ENCODE data around the gene OTX2. TPM values are rescaled to one million over a fixed set of nuclear protein-coding genes. Genes with fewer than 3 reads are reported as not detected.

The OTX2 gene
- total RNA-seq, 3 donors from 2014 or later = not detected

DNA sequence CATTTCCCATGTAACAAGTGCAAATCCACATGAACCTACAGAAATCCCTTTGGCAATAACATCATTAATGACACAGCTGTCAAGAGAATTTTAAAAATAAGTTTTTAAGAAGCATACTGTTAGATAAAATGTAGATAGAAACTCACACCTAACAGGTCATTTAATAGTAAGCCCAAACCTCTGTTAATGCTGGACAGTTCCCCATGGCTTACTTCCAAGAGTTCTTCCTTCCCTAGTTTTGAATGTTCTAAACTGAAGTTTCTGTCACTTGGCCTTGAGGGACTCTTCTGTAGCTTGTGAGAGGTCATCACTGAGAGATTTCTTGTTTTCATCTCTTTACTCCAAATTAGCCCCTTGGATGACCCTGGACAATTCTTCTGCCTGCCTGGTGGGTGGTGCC lies 22.7 kb downstream of the OTX2 start:
- no peaks in the 10 kb centered on the region for H3K9me3 ChIP-seq
- no peak overlapping the region for H3K4me3 ChIP-seq
- no peaks in the 10 kb centered on the region for H3K36me3 ChIP-seq (ENCODE audit: low read depth)
- DNase-seq (no peak), ATAC-seq (no peak)
- no peaks in the 10 kb centered on the region for H3K4me1 ChIP-seq (ENCODE audit: low read depth)
- intact Hi-C loops (cut with DNase I, micrococcal nuclease) = no loop called here
- TF ChIP-seq, protein P1, sequence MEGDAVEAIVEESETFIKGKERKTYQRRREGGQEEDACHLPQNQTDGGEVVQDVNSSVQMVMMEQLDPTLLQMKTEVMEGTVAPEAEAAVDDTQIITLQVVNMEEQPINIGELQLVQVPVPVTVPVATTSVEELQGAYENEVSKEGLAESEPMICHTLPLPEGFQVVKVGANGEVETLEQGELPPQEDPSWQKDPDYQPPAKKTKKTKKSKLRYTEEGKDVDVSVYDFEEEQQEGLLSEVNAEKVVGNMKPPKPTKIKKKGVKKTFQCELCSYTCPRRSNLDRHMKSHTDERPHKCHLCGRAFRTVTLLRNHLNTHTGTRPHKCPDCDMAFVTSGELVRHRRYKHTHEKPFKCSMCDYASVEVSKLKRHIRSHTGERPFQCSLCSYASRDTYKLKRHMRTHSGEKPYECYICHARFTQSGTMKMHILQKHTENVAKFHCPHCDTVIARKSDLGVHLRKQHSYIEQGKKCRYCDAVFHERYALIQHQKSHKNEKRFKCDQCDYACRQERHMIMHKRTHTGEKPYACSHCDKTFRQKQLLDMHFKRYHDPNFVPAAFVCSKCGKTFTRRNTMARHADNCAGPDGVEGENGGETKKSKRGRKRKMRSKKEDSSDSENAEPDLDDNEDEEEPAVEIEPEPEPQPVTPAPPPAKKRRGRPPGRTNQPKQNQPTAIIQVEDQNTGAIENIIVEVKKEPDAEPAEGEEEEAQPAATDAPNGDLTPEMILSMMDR (IDR thresholded peaks at IDR 0.05) = no peak

DNA sequence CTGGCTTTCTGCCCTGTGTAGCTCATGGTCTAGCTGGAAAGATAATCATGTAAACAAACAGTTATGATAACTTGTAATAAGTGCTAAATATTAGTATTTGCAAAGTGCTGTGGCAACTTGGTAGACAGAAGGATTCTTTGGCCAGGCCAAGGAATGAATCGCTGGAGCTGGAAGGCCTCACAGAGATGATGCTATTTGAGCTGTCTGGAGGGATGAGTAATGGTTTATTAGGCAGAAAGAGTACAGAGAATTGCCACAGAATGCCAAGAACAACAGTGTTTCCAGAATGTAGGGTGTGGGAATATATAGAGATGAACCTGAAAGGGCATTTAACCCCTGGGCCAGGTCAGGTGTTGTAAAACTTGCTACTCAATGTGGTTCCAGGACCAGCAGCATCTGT lies 27.6 kb downstream of the OTX2 start:
- no peak overlapping the region for H3K4me3 ChIP-seq
- intact Hi-C loops (cut with DNase I, micrococcal nuclease) = no loop called here

DNA sequence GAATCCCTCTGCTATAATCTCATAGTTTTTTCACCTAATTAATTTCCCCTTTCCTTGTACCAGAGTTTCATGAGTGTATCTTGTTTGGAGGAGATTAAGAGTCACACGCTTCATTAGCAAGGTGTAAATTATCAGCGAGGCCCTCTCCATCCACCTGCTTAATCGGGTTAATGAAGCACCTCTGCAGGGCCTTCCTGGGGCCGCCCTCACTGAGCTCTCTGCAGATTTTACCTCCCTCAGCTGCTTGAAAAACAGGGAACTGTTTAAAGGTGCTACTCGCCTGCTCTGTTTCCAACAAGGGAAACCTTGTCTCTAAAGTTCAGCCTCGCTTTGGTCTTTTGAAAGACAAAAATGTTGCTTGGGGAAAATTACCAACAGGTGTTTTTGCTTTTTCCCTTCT lies 35.8 kb downstream of the OTX2 start:
- Histone ChIP-seq H3K4me1 (ENCODE audit: low read depth) (no peaks in the 10 kb centered on the region), H3K36me3 (ENCODE audit: low read depth) (no peaks in the 10 kb centered on the region), H3K4me3 (no peak overlapping the region), H3K9me3 (no peaks in the 10 kb centered on the region)
- TF ChIP-seq, protein P1 (IDR thresholded peaks at IDR 0.05) = no peak
- DNase-seq (no peak), ATAC-seq (no peak)
- intact Hi-C loops (cut with DNase I, micrococcal nuclease) = no loop called here

More for the DNA sequence above, 27.6 kb downstream of the OTX2 start:
- ATAC-seq (no peak), DNase-seq (no peak)
- no peaks in the 10 kb centered on the region for H3K36me3 ChIP-seq (ENCODE audit: low read depth)
- TF ChIP-seq, protein P1 (IDR thresholded peaks at IDR 0.05) = no peak
- no peaks in the 10 kb centered on the region for H3K4me1 ChIP-seq (ENCODE audit: low read depth)
- H3K9me3 ChIP-seq = no peaks in the 10 kb centered on the region

DNA sequence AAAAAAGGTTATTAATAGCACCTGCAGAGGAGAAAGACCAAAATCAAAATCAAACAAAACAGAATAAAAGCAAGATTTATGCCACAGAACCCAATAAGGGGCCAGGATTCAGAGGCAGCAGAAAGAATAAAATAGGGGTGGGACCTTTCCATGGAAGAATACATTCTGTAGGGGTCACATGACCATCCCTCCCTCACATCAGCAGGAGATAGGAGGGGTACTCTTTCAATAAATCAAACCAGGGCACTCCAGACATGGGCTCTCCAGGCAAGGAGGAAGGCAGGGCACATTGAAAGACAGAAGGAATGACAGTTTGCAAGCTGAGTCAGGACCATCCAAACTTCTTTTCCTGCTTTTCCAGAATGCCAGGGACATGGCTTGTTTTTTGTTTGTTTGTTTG lies 39.8 kb downstream of the OTX2 start:
- no peaks in the 10 kb centered on the region for H3K4me1 ChIP-seq (ENCODE audit: low read depth)
- ATAC-seq (no peak), DNase-seq (no peak)
- no peak overlapping the region for H3K4me3 ChIP-seq
- TF ChIP-seq, protein P1 (IDR thresholded peaks at IDR 0.05) = no peak
- H3K36me3 ChIP-seq (ENCODE audit: low read depth) = no peaks in the 10 kb centered on the region
- H3K9me3 ChIP-seq = no peaks in the 10 kb centered on the region
- intact Hi-C loops (cut with DNase I, micrococcal nuclease) = no loop called here

DNA sequence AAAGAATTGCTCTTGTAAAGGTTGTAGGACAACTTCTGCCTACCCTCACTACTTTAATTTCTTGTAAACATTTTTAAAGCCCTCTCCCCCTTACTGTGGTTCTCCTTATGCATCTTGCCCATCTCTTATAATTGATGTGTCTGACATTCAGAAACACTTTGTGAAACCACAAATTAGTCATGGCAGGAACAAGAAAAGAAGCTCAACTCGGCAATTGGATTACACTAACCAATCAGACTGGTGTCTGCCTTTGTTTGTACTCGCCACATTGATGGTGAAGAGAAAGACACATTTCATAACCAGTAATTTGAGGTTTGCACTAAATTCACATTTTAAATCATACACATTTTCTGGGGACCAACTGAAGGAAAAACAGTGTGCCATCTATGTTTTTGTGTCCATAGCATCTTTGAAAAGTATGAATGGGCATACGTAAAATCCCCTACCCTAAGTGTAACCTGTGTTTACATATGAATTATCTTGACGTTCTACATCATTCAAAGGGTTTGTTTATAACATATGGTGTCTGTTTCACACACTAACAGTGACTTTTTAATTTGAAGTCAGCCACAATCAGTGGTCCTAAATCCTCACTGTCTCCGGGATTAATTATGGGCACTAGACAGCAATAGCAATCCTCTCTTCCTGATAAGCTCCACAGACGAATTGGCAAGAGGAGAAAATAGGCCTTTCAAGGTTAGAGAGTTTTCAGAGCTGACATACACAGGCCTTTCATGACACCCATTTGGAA lies 49.9 kb downstream of the OTX2 start:
- H3K36me3 ChIP-seq (ENCODE audit: low read depth) = no peaks in the 10 kb centered on the region
- ATAC-seq (no peak), DNase-seq (no peak)
- TF ChIP-seq, protein P1 (IDR thresholded peaks at IDR 0.05) = no peak
- intact Hi-C loops (cut with DNase I, micrococcal nuclease) = no loop called here
- no peak overlapping the region for H3K4me3 ChIP-seq
- no peaks in the 10 kb centered on the region for H3K4me1 ChIP-seq (ENCODE audit: low read depth)
- H3K9me3 ChIP-seq = no peaks in the 10 kb centered on the region

Data from mucosa of descending colon (tissue), 3 donors.